IMR-90 (cell line): Measurements from ENCODE around the gene SIK3.

Experiments used
- CEBPB ChIP-seq: IDR thresholded peaks from 2 replicates; pipeline ENCODE4 v1.6.1; 2012; ENCODE audit warnings: low read depth, low read length, improper control_type of control experiment
- CTCF ChIP-seq: conservative IDR thresholded peaks from 2 replicates; pipeline ENCODE4 v1.5.1; 2012; ENCODE audit warnings: mild to moderate bottlenecking, low read depth, low read length, improper control_type of control experiment
- POLR2A ChIP-seq: IDR thresholded peaks from 2 replicates; pipeline ENCODE4 v1.6.1; 2012; ENCODE audit warnings: mild to moderate bottlenecking, low read depth, low read length
- SMC3 ChIP-seq: fragments of 150-350 bp; IDR thresholded peaks from 2 replicates; pipeline ENCODE4 v1.6.1; 2016; ENCODE audit warnings: low read depth, mild to moderate bottlenecking, antibody characterized with exemption, low read length, moderate library complexity

- TF ChIP-seq POLR2A (no peak), CTCF (no peak), SMC3 (no peak), CEBPB (no peak)
Measured at GRCh38 chr11:117020869-117021564, 77.2 kb downstream of the SIK3 start.
